GM18520 (cell line): ENCODE results near the gene HCN3.
"Not testable (repeated sequence)": the region's sequence is repeated elsewhere in the genome, so short reads cannot be mapped to it uniquely, and the experiment has no call there.

ENCODE experiments used
- ATAC-seq: cut with Tn5 transposase; IDR thresholded peaks from one replicate; pipeline ENCODE4 v1.9.1; 2021; ENCODE audit not compliant: unreplicated experiment

HCN3 gene

DNA sequence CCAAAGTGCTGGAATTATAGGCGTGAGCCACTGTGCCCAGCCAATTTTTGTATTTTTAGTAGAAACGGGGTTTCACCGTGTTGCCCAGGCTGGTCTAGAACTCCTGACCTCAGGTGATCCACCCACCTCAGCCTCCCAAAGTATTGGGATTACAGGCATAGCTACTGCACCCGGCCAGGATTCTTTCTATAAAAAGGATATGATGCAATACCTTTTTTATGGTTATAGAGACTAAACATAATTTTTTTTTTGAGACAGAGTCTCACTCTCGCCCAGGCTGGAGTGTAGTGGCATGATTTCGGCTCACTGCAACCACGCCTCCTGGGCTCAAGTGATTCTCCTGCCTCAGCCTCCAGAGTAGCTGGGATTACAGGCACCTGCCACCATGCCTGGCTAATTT lies 51.6 kb downstream of the HCN3 start:
- ATAC-seq: not testable (repeated sequence)

- ATAC-seq: no peak
Measured at GRCh38 chr1:155329980-155330598, 52.8 kb downstream of the HCN3 start.

DNA sequence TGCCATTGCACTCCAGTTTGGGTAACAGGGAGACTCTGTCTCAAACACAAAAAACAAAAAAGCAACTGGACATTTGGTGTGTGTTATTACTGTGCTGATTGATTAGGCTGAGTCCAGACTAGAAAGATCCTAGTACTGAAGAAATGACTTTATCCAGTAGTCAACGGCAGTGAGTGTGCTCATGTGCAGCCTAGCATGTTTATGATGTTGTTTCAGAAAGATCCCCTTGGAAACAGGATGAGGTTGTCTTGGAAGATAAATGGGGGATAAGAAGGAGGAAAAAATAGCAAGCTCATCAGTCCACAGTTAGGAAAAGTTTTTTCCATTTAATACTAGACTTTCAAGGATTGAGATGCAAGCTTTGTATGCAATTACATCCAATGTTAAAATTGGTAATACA lies 57.7 kb downstream of the HCN3 start:
- no peak for ATAC-seq
